ENCODE results near the gene INTS1.

DNA sequence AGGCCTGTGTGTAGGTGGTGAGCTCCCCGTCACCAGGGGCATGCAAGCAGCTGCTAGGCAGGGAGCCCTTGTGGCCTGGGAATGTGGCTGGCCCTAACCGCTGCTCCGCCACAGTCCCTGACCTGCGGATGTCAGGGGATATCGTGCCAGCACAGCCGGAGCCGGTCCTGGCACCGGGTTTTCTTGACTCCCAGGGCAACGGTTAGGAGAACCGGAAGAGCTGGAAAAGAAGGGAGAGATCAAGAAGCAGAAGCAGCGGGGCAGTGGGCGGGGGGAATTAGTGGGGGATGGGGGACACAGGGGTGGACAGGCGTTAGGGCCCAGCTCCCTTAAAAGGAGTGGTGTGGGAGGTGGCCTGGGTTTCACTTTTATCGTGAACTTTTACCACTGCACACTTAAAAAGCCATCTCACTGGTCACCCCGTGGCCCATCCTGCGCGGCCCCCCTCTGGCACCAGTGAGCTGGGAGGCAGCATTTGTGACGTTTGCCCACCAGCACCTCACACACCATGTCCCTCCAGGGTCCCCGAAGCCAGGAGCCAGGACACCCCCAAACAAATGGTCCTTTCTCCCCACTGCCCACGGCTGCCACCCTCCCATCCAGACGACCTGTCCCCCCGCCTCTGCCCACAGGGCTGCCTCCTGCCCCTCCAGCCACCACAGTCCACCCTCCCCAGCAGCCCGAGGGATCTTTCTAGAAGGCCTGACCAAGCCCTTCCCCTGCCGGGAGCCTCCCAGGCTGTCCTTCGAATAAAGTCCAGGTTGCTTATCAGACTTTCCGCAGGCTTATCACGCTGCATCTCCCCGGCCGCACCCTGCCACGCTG, 43.2 kb downstream of the INTS1 start:
- TF ChIP-seq GATA2 (IDR thresholded peaks at IDR 0.05; ENCODE audit: low read depth, low read length) (peak; percentile 35; the same call in 1 of the 2 replicates), GATA3 (IDR thresholded peaks at IDR 0.05; ENCODE audit: low read depth, low read length) (no peak)
